ENCODE measurements around the gene SCUBE1.

Gene SCUBE1

DNA sequence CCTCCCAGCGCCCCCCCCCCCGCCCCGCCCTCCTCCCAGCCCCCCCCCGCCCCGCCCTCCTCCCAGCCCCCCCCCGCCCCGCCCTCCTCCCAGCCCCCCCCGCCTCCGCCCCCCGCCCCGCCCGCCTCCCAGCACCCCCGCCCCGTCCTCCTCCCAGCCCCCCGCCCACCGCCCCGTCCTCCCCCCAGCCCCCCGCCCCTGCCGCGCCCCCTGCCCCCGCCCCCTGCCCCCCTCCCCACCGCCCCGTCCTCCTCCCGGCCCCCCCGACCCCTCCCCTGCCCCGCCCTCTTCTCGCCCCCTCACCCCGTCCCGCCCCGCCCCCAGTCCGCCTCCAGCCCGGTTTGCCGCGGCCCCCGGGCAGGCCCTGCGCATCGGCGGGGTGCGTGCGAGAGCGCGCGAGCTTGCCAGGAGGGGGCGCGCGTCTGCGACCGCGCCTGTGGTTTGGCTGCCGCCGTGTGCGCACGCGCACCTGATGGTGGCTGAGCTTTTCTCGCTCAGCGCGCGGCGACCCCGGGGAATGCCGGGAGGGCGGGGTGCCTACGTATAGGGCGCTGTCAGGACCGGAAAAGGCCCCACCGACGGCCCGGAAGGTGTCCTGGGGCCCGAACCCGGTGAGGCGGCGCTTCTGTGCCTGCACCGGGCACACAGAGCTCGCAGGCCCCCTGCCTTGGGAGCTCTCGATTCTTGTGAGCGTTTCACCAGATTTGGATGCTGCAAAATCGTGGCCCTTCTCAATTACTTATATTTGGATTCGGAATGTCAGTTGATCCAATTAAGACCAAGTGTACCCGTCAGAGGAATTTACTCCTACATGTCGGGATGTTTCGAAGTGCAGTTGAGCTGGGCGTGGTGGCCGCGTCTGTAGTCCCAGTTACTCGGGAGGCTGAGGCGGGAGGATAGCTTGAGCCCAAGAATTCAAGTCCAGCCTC lies 155.7 kb downstream of the SCUBE1 start:
- peak; percentile 91 for DNase-seq

DNA sequence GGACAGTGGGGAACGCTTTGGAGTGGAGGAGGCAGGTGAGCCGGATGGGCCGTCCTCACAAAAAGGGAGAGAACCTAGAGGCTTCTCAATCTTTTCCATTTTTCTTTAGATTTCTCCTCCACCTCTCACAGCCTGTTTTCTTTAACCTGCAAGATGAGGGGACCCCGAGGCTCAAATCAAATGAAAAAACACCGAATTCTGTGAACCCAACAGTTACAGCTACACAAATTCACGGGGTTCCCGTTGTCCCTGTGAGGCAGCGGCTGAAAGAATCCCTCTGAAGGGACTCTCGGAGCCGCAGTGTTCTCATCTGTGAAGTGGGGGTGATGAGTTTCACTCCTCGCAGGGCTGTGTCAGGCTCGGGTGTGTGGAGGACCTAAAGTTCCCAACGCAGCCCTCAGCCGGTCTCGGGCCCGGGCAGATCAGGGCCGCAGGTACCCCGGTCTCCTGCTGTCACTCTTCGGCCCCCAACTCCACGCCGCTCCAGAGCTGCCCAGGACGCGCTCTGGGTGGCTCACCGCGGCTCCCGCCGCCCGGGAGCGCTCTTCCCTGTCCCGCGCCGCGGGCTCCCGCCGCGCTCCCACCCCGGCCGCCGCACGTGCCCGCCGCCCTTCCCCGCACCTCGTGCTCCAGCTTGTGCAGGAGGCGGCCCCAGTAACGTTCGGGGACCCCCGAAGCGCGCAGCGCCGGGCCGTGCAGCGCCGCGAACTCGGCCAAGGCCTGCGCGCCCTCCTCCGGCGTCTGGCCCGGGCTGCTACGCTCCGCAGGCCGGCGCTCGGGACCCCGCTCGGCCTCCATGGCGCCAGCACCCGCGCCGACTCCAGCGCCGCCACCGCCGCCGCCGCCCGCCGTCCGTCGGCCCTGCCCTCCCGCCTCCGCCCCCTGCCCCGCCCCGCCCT lies 156.7 kb downstream of the SCUBE1 start, which contains the start of gene TTLL12:
Gene TTLL12, minus strand, starts transcription at position 863 of the 899 bp plus-strand sequence. Its CDS starts 65 bp downstream, at position 798.
- peak; percentile 2 for DNase-seq

DNA sequence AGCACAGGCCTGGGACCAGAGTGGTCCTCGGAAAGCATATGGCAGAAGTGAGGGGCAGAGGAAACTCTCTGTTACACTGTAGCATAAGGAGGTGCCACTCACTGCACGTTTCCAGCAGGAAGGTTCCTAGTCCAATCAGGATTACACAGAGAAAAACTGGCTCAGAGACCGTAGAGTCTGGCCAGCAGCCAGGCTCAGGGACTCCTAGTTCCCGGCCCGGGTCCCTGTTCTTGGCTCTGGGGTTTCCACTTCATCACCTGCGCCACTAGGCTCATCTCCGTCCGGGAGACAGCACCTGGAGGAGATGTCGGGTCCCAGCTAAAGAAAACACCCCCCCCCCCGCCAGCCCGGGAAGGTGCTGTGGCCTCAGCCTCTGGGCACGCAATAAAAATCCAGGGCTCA lies 157.3 kb downstream of the SCUBE1 start:
- DNase-seq, result peak; percentile 44

DNA sequence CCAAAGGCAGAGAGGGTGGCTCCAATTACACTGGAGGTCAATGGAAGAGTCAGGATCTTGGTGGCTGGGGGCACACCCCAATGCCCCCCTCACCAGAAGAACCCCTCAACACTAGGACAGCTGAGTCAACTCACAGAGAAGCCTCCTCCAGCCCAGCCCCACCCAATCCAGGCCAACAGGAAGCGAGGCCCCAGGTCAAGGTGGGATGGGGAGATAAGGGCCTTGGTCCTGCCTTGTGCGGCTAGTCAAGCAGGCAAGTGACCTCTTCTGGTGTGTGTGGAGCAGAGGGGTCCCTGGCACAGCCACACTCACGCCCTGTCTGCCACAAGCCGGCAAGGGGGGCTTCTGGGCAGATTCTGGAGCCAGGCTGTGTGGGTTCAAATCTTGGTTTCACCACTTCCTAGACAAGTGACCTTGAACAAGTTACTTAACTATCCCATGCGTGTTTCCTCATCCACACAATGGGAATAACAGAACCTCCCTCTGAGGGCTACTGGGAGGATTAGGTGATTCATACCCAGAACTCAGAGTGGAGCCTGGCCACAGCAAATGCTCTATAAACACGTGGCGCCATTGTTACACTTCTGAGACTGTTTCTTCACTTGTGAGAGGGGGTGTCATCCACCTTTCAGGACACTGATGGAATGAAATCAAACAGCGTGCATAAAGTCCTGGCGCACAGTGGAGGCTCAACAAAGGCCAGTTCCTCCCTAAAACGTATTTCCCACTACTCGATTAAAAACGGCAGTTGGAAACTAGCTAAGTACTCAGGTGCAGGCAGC lies 159.5 kb downstream of the SCUBE1 start:
- DNase-seq, result no peak

DNA sequence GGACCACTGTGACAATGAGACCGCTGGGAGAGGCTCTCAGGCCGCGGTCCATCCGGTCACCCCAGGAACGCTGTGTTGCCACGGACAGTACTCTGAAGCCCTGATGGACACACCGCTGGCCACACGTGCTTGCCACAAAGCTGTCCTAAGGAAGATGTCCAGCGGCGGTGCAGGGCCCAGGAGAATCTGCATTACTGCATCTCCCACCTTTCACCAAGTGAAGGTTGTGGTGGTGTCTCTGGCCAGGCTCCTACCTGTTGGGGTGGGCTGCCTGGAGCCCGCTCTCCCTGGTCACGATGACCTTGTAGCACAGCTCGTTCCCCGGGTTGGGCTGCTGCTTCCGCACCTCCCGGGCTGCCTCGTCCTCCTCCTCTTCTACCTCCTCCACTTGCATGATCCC lies 160.4 kb downstream of the SCUBE1 start:
- DNase-seq, result no peak

DNA sequence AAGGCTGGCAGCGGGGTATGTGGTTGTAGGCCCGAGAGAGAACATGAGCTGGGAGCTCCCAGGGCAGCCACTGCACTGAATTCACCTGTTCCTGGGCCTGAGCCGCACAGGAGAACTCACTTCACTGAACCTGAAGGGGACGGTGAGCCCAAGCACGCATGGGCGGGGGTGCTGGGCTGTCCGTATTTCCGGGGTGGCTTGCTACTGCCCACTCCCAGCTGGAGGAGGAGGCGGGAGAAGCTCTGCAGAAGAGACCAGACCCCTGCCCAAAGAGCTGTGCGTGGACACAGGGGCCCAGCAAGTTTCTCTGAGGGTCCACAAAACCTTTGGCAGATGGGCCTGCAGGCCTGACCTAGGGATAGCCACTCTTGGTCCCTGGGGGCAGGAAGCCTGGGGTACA lies 161.1 kb downstream of the SCUBE1 start:
- no peak for DNase-seq

DNA sequence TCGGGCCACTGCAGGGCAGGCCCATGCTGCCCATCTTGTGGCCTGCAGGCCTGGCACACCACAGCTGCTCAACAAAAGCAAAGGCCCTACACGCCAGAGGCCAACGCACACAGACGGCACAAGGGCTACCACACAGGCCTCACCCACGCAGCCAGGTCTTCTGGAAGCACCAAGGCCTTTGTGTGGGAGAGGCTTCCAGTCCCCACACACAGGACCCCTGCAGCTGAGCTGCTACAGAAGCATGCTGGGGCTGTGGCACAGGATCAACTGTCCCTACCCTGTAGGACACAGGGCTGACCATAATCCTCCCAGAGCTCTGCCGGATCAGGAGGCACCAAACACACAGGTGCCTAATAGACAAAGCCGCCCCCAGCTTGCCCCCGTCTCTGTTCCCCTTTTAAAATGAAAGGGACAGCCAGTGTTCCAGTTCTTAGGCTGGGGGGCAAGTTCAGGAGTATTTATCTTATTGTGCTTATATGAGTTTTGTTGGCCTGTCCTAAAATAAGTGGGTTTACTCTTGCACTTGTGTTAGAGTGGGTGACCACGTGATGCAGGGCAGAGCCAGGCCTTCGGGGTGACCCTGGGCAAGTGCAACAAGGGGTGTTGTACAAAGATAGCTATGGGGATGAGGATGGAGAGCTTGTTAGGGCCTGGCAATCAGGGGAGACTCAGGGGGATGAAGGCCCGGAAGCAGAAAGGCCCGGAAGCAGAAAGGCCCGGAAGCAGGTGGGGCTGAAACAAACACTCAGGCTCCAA lies 161.7 kb downstream of the SCUBE1 start:
- no peak for DNase-seq

DNA sequence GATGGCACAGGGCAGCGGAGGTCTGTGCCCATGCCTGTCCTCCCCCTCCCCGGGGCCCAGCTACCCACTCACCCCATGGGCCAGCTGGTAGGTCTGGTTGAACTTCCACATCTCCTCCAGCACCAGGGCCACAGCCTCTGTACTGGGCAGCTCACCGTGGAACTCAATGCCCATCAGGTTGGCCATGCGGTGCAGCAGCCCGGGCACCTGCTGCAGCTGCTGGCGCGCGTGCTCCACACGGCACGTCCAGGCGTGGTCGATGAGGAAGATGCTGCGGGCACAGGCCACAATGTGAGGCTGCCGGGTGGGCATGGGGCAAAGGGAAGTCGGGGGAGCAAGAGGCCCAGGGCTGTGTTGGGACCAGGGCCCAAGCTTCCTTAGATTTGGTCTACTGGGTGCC lies 162.5 kb downstream of the SCUBE1 start:
- DNase-seq, result no peak

DNA sequence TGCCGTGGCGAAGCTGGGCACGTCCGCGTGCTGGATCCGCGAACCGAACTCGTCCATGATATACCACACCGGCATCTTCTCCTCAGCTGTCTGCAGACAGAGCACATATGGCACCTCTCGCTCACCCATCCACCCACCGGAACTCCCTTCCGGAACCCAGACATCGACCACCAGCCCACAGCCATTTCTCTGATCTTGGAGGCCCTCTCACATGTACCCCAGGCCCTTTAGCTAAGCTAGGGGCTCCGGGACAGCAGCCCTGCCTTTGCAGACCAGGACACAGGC lies 163.3 kb downstream of the SCUBE1 start:
- no peak for DNase-seq

DNA sequence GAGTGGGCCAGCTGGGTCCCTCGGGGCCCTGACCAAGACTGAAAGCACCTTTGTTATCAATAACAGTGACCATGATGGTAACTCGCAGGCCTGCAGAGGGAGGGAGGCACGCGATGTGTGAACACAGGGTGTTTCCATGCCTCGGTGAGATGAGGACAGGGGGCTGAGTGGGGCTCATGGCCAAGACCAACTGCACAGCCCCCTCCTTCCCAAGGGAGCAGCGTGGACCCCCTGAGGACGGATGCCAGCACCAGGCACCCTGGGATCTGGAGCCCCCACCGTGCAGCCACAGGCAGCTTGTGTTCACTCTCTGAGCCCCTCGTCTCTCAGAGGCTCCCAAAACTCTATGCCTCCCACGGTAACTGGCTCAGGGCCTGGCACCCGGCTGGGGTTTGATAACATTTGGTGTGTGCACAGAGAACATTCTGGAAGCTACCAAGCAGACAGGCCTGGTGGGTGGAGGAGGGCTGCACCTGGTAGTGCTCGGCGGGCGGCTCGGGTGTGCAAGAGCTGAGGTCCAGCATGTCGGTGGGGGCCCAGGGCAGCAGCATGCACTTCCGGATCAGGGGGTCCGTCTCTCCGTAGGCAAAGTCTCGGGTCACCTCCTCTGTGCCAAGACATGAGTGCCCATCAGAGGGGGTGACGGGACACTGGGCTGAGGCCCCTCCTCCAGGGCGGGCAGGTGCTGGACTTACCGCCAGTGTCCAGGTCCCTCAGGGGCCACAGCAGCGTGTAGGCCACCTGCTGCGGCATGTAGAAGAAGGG lies 163.8 kb downstream of the SCUBE1 start:
- no peak for DNase-seq

DNA sequence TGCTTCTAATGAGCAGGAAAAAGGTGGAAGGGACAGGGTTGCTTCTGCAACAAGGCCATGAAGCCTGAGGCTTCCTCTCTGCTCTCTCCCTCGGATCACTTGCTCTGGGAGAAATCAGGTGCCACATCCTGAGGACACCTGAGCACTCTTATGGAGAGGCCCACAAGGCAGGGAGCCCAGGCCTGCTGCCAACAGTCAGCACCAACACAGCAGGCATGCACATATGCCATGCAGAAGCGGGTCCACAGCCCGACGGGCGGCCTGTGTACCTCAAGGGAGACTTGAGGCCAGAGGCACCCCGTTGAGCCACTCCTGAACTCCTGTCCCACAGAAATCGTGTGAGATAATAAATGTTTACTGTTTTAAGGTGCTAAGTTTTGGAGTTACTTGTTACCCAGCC lies 165.7 kb downstream of the SCUBE1 start:
- DNase-seq, result no peak

DNA sequence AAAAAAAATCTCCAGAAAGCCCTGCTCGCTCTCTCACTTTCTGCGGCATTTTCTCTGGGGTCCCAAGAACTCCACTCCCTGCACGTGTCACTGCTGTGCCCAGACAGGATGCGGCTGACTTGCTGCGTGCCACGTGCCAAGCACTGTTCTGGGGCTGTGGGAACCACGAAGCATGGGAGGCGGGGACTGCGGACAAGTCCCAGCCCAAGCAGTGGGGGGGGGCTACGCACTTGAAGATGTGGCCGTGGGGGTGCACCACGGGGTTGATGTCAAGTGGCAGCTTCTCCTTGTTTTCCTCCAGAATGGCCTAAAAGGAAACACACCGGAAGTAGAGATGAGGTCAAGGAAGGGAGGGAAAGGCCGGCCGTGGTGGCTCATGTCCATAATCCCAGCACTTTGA lies 167.1 kb downstream of the SCUBE1 start:
- DNase-seq, result no peak

DNA sequence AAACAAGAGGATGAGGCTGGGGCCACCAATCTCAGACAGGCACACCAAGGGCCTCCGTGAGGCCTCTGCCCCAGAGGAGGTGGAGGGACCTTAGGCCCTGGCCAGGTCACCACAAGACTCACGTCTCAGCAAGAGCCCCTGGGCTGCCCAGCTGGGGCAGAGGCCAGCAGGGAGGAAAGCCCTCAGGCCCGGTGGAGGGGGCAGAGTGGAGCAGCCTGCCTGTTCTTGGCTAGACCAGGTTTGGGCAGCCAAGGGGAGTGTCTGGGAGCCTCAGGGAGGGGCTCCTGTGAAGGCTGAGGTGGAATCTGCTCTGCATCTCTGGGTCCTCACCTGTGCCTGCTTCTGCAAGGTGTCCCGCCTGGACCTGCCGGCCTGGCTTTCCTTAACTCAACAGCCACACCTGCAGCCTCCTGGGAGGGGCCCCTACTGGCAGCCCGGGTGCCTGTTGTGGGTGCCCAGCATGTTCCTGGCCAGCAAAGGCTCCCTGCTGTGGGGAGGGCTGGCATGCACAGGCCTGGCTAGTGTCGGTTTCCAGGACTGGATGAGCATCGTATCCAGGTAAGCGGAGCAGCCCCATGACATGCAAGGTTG lies 168.1 kb downstream of the SCUBE1 start:
- DNase-seq, result no peak

DNA sequence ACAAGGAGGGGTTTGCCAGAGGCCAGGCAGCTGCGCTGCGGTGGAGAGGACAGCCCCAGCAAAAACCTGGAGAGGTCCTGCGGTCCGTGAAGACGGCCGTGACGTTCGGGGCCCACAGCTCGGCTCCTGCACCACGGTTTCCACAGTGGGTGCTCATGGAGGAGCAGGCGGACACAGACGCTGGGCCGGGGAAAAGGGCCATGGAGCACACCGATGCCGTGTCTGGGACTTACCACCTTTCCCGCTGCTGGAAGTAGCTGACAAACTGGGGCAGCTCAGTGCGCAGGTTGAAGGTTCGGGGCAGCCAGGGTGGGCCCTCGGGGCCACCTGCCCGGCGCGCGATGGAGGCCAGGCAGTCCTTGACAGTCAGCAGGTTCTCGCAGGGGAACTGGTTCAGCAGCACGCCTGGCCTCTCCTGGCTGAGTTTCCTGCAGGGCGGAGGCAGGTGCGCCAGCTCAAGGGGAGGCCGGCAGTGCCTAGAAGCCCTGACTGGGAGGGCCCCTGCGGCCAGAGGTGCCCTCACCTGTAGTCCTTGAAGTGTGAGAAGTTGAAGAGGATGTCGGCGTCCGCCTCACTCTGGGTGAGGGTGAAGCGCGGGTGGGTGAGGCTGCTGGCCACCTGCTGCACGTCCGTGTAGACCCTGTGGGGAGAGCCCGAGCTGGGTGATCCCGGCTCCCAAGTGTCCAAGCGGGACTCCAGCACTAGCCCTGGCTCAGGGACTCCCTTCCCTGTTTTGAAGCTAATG lies 169.0 kb downstream of the SCUBE1 start:
- no peak for DNase-seq

DNA sequence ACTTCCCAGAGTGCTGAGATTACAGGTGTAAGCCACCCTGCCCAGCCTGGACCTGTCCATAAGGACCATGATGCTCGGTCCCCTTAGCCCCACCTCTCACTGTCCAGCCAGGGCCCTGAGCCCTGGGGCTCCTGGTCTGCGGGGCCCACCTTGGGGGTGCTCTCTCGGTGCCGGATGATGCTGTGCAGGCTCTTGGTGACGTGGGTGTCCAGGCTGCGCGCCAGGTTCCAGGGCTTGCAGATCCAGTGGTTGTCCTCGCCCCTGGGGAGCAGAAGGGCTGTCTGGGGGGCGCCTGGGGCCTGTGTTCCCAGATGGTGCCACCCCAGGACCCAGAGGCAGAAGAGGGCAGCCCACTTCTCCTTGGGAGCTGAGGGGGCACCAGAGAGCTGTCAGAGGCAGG lies 169.6 kb downstream of the SCUBE1 start:
- no peak for DNase-seq

DNA sequence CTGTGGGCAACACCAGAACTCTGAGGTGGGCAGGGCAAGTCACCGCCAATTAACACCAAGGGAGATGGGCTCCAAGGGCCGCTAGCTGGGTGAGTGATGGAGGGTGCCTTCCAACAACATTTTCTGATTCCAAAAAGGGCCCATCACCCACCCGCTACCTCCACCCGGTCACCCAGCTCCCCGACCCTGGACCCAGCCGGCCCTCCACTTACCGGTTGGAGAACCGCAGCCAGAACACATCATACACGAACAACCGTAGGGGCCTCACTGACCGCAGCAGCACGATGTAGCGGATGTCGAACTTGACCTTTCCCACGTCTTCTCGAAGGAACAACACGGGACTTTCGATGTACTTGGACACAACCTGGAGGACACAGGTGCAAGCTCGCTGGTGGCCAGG lies 171.0 kb downstream of the SCUBE1 start:
- DNase-seq, result no peak

DNA sequence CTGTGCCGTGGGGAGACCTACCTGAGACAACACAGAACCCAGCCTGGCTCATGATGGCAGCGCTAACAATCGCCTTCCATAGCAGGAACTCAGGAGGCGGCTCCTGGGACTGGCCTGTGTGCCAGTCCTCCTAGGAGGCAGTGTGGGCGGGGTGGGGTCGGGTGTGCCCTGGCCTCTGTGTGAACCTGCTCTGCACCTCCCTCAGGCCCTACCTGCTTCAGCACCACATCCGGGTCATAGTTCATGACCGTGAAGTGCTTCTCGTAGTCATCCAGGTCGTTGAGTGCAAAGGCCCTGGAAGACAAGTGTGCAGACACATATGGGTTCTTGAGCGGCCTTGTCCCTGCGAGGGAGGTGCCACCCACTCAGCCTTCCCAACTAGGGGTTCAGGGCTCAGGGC lies 171.6 kb downstream of the SCUBE1 start:
- no peak for DNase-seq

DNA sequence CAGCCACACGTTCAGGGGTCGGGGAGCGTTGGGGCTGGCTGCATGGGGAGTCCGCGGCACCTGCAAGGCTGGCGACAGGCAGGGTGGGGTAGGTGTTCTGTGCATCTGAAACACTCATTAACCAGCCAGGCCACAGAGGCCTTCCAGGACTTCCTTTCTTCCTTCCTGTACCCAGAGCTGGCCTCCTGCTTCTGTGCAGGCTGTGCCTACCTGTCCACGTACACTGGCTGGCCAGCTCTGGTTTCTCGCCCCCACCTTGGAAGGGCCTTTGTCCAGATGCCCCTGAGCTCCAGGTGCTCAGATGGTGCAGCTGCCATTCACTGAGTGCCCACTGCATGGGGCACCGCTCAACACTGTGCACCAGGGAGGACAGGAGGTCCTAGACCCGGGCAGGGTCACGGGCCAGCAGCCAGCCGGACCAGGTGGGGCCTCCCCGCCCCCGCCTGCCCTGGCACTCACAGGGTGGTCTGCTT lies 172.1 kb downstream of the SCUBE1 start:
- DNase-seq, result no peak

DNA sequence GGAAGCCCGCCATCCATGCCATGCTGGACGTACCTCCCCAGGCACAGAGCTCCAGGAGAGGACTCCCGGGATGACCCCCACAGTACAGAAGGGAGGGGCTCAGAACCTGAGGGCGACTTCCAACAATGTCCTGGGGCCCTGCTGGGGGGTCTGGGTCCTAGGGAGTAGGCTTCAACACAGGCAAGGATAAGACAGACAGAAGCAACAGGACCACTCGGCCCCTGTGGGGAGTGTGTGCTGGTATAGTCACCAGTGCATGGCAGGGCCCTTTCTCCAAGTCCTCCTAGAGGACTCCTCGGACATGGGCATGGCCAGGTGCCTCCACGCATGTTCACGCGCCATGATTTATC lies 173.1 kb downstream of the SCUBE1 start:
- DNase-seq, result no peak
